IMR-90 (cell line): ENCODE measurements around the gene GRK5. TPM values are rescaled to one million over a fixed set of nuclear protein-coding genes. Genes with fewer than 3 reads are reported as not detected.
A peak's percentile ranks its signal among the peaks of the same experiment; 100 is the strongest.

Experiments used
- ATAC-seq: fragments of 200-7000 bp; cut with Tn5 transposase; 2 replicates; pipeline ENCODE4 v1.9.1; 2020; ENCODE audit warnings: low read depth, mild to moderate bottlenecking, moderate library complexity
- BruUV-seq: library from RNA; stranded (reverse); fragments of 400-500 nt; replicated peaks from 2 replicates; lab custom pipeline; 2021; lab: Mats Ljungman, UMichigan
- CTCF ChIA-PET: fragments of 300-600 bp; formaldehyde crosslinking; extraction: SDS; loops from one replicate; lab custom pipeline; 2021; ENCODE audit warnings: antibody characterized with exemption; lab: Yijun Ruan, JAX
- POLR2A ChIA-PET: fragments of 300-600 bp; sonication (Branson Sonifier 250); formaldehyde crosslinking; loops from one replicate; lab custom pipeline; 2022; ENCODE audit warnings: antibody characterized with exemption; ENCODE audit not compliant: unreplicated experiment; lab: Charles Lee
- DNase-seq: peaks from one replicate; pipeline ENCODE4 v3.0.0; 2013
- H2AFZ ChIP-seq: replicated peaks from 2 replicates; pipeline ENCODE3; 2013; ENCODE audit warnings: low read length, mild to moderate bottlenecking; ENCODE audit not compliant: poor library complexity
- H2AK5ac ChIP-seq: 2 replicates; pipeline ENCODE4 v1.6.1; 2013; ENCODE audit warnings: low read depth, low read length, inconsistent platforms
- H2AK9ac ChIP-seq: replicated peaks from 2 replicates; pipeline ENCODE3; 2013; ENCODE audit warnings: mild to moderate bottlenecking, low read depth, low read length, moderate library complexity; ENCODE audit not compliant: poor library complexity
- H2BK120ac ChIP-seq: 2 replicates; pipeline ENCODE4 v1.6.1; 2013; ENCODE audit warnings: low read depth, low read length, inconsistent platforms
- H2BK15ac ChIP-seq: 3 replicates; pipeline ENCODE4 v1.6.1; 2013; ENCODE audit warnings: low read depth, low read length, inconsistent platforms
- H2BK20ac ChIP-seq: 2 replicates; pipeline ENCODE4 v1.6.1; 2013; ENCODE audit warnings: low read depth, mild to moderate bottlenecking, inconsistent platforms, low read length, moderate library complexity
- H2BK5ac ChIP-seq: 2 replicates; pipeline ENCODE4 v1.6.1; 2013; ENCODE audit warnings: mild to moderate bottlenecking, low read depth, low read length, inconsistent platforms; ENCODE audit not compliant: poor library complexity, severe bottlenecking
- H3K14ac ChIP-seq: replicated peaks from 2 replicates; pipeline ENCODE4 v1.6.1; 2013; ENCODE audit warnings: low read depth, low read length, inconsistent platforms
- H3K18ac ChIP-seq: 2 replicates; pipeline ENCODE4 v1.6.1; 2013; ENCODE audit warnings: low read depth, low read length, control low read depth
- H3K23ac ChIP-seq: 2 replicates; pipeline ENCODE4 v1.6.1; 2013; ENCODE audit warnings: low read depth, low read length, inconsistent platforms
- H3K27ac ChIP-seq: 2 replicates; pipeline ENCODE4 v1.5.1; 2013; ENCODE audit warnings: mild to moderate bottlenecking, control low read depth, low read length; ENCODE audit not compliant: insufficient read depth
- H3K27me3 ChIP-seq: 2 replicates; pipeline ENCODE4 v1.6.1; 2013; ENCODE audit warnings: low read length; ENCODE audit not compliant: control insufficient read depth, insufficient read depth
- H3K36me3 ChIP-seq: 2 replicates; pipeline ENCODE4 v1.6.1; 2013; ENCODE audit warnings: low read length, mixed read lengths; ENCODE audit not compliant: control insufficient read depth, insufficient read depth
- H3K4ac ChIP-seq: 2 replicates; pipeline ENCODE4 v1.6.1; 2013; ENCODE audit warnings: low read depth, low read length, inconsistent platforms
- H3K4me1 ChIP-seq: 2 replicates; pipeline ENCODE4 v1.6.1; 2013; ENCODE audit warnings: low read length, mixed read lengths; ENCODE audit not compliant: control insufficient read depth, insufficient read depth
- H3K4me2 ChIP-seq: 2 replicates; pipeline ENCODE4 v1.6.1; 2013; ENCODE audit warnings: low read depth, mild to moderate bottlenecking, control low read depth, low read length, moderate library complexity
- H3K4me3 ChIP-seq: 2 replicates; pipeline ENCODE4 v1.5.1; 2013; ENCODE audit warnings: low read depth, mild to moderate bottlenecking, control low read depth, low read length, moderate library complexity; ENCODE audit not compliant: insufficient read depth
- H3K56ac ChIP-seq: 2 replicates; pipeline ENCODE4 v1.6.1; 2013; ENCODE audit warnings: low read length, inconsistent platforms; ENCODE audit not compliant: insufficient read depth; ENCODE audit errors: extremely low read depth
- H3K79me1 ChIP-seq, 2 experiments: 2 replicates each; pipeline ENCODE4 v1.6.1; 2013; ENCODE audit warnings: low read length in 2 of 2, inconsistent platforms in 1 of 2, low read depth in 1 of 2
- H3K9ac ChIP-seq: 2 replicates; pipeline ENCODE4 v1.6.1; 2013; ENCODE audit warnings: low read depth, low read length, control low read depth
- H3K9me1 ChIP-seq: 2 replicates; pipeline ENCODE4 v1.6.1; 2013; ENCODE audit warnings: low read length, inconsistent platforms; ENCODE audit not compliant: insufficient read depth
- H3K9me3 ChIP-seq: 2 replicates; pipeline ENCODE4 v1.6.1; 2013; ENCODE audit warnings: low read length; ENCODE audit not compliant: control insufficient read depth, insufficient read depth
- H4K20me1 ChIP-seq: 2 replicates; pipeline ENCODE4 v1.6.1; 2013; ENCODE audit warnings: low read length, inconsistent platforms; ENCODE audit not compliant: insufficient read depth
- H4K5ac ChIP-seq: 2 replicates; pipeline ENCODE4 v1.6.1; 2013; ENCODE audit warnings: mild to moderate bottlenecking, low read depth, low read length, control low read depth
- H4K8ac ChIP-seq, 2 experiments: 2 replicates each; pipeline ENCODE4 v1.6.1; 2013; ENCODE audit warnings: low read depth in 2 of 2, low read length in 2 of 2, control low read depth in 1 of 2, inconsistent platforms in 1 of 2
- H4K91ac ChIP-seq: 2 replicates; pipeline ENCODE4 v1.6.1; 2013; ENCODE audit warnings: low read depth, low read length, inconsistent platforms; ENCODE audit not compliant: insufficient read depth
- CEBPB ChIP-seq: IDR thresholded peaks from 2 replicates; pipeline ENCODE4 v1.6.1; 2012; ENCODE audit warnings: low read depth, low read length, improper control_type of control experiment
- RAD21 ChIP-seq: IDR thresholded peaks from 2 replicates; pipeline ENCODE4 v1.6.1; 2012; ENCODE audit warnings: low read length, improper control_type of control experiment
- RCOR1 ChIP-seq: IDR thresholded peaks from 2 replicates; pipeline ENCODE4 v1.6.1; 2012; ENCODE audit warnings: mild to moderate bottlenecking, low read length, improper control_type of control experiment; ENCODE audit not compliant: insufficient replicate concordance
- SMC3 ChIP-seq: fragments of 150-350 bp; IDR thresholded peaks from 2 replicates; pipeline ENCODE4 v1.6.1; 2016; ENCODE audit warnings: low read depth, mild to moderate bottlenecking, antibody characterized with exemption, low read length, moderate library complexity
- whole genome bisulfite sequencing, 2 experiments: methylation state at CpG; one replicate each; pipeline versions ENCODE4 v1.1.5 to v1.1.7; 2013; ENCODE audit warnings: missing lambda C conversion rate in 2 of 2; ENCODE audit not compliant: insufficient read length in 1 of 2; ENCODE audit errors: extremely low coverage in 2 of 2; 5-methylcytosine and 5-hydroxymethylcytosine counted together
- dilution Hi-C: fragments of 300-500 bp; cut with HindIII; formaldehyde crosslinking; loops from one replicate; pipeline ENCODE4 v1.14.3; 2018; ENCODE audit warnings: low sequenced_read_pairs; ENCODE audit not compliant: unreplicated experiment
- in situ Hi-C: fragments of 300-500 bp; cut with MboI; formaldehyde crosslinking; loops from 3 replicates; pipeline ENCODE4 v1.14.3; 2019; ENCODE audit warnings: low sequenced_read_pairs, inconsistent platforms, mixed read lengths
- intact Hi-C: fragments of 100-400 bp; cut with micrococcal nuclease; formaldehyde crosslinking; loops from 2 replicates; pipeline ENCODE4 v1.10.0; 2022
- polyA plus RNA-seq, 3 experiments: library from polyadenylated mRNA; depleted of rRNA; stranded (reverse); fragments of >200 nt; gene quantifications; 2 replicates each; pipeline ENCODE4 v1.2.3, GENCODE V29; 2012; ENCODE audit warnings: low replicate concordance in 1 of 3
- total RNA-seq: library from RNA; depleted of rRNA; stranded (reverse); fragments of >200 nt; gene quantifications from 2 replicates; pipeline ENCODE4 v1.2.3, GENCODE V29; 2012
- TF ChIP-seq, protein P1 (sequence below): conservative IDR thresholded peaks from 2 replicates; pipeline ENCODE4 v1.5.1; 2012; ENCODE audit warnings: mild to moderate bottlenecking, low read depth, low read length, improper control_type of control experiment

GRK5 gene
- total and polyA plus RNA-seq, 2 of the 4 experiments (the other 2 are of a cell fraction), result 12.9 to 16.3 TPM

DNA sequence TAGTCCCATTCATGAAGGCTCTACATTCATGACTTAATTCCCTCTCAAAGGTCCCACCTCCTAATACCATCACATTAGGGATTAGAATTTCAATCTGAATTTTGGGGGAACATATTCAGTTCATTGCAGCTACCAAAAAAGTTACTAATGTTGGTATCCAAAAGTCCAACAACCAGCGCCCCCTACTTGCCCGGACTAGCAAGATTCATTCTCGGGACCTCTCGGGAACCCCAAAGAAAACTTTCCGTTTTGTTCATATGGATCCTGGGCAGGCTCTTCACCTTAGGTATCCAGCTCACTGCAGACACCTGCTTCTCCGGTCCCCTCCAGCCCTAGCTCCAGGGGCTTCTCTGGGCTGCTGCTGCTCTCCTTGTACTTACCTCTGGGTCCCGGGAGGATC, 8.9 kb upstream of the GRK5 start (continued):
- TF ChIP-seq, protein P1, sequence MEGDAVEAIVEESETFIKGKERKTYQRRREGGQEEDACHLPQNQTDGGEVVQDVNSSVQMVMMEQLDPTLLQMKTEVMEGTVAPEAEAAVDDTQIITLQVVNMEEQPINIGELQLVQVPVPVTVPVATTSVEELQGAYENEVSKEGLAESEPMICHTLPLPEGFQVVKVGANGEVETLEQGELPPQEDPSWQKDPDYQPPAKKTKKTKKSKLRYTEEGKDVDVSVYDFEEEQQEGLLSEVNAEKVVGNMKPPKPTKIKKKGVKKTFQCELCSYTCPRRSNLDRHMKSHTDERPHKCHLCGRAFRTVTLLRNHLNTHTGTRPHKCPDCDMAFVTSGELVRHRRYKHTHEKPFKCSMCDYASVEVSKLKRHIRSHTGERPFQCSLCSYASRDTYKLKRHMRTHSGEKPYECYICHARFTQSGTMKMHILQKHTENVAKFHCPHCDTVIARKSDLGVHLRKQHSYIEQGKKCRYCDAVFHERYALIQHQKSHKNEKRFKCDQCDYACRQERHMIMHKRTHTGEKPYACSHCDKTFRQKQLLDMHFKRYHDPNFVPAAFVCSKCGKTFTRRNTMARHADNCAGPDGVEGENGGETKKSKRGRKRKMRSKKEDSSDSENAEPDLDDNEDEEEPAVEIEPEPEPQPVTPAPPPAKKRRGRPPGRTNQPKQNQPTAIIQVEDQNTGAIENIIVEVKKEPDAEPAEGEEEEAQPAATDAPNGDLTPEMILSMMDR, result peak; percentile 37

- peak; percentile 85 for ATAC-seq
- peak overlapping the region; percentile 56 for H3K4ac ChIP-seq
- peak overlapping the region; percentile 27; the same call in 1 of the 3 replicates for H2BK15ac ChIP-seq
- TF ChIP-seq CEBPB (no peak), RCOR1 (no peak), RAD21 (peak; percentile 95), SMC3 (peak; percentile 82)
- TF ChIP-seq, protein P1, result peak; percentile 92
- peaks cover 11% of the 10 kb centered on the region for H3K4me1 ChIP-seq
- H4K8ac ChIP-seq, result no peak overlapping the region
- no peaks in the 10 kb centered on the region for H3K36me3 ChIP-seq
- H3K27ac ChIP-seq, result no peak overlapping the region
- intact Hi-C loops (loop anchor here (1.0 to 2.0 kb wide), 4 partner anchors 217 to 397 kb away; partner anchors contain the start of gene TIAL1), in situ Hi-C loops (loop anchor here (5.0 to 25.0 kb wide), 3 partner anchors 248 to 663 kb away; partner anchors contain the start of gene MCMBP), dilution Hi-C loops (no loop called here)
- WGBS, 2 experiments, result 50% methylated on average over 2 of the region's 9 CpGs; no CpG with 5 or more reads in 1 of the 2 experiments
- H3K18ac ChIP-seq, result no peak overlapping the region
- peak overlapping the region; percentile 89 for H2AK5ac ChIP-seq
- H4K91ac ChIP-seq, result peak overlapping the region; percentile 61; the same call in 1 of the 2 replicates
- H3K9me3 ChIP-seq, result peaks cover 2% of the 10 kb centered on the region; the same call in 1 of the 2 replicates
- POLR2A ChIA-PET, result no interaction called here
- no peaks in the 10 kb centered on the region for H3K9me1 ChIP-seq
- H2BK120ac ChIP-seq, result peak overlapping the region; percentile 69; the same call in 1 of the 2 replicates
- no peak overlapping the region for H3K9ac ChIP-seq
- H3K23ac ChIP-seq, result no peak overlapping the region
- no peak overlapping the region for H3K4me2 ChIP-seq
- H3K27me3 ChIP-seq, result no peaks in the 10 kb centered on the region
- H4K20me1 ChIP-seq, result no peaks in the 10 kb centered on the region
- peak; percentile 89 for DNase-seq
- no peak overlapping the region for H3K56ac ChIP-seq
- H3K14ac ChIP-seq, result no peak overlapping the region
- no peak overlapping the region for H4K5ac ChIP-seq
- H2BK20ac ChIP-seq, result 0 out of 2 replicates have a peak overlapping the region, but pooled peaks have one; percentile 55
- peak overlapping the region; percentile 61 for H2AFZ ChIP-seq
- no TSS peak for BruUV-seq
- CTCF ChIA-PET, result interaction anchor here (0.5 to 3.7 kb wide), 34 partner anchors 10 to 526 kb away, joined by 3 to 31 read pairs (median 5); partner anchors contain the start of genes BAG3 and RGS10
- H3K79me1 ChIP-seq, result no peaks in the 10 kb centered on the region
- peak overlapping the region; percentile 21 for H2AK9ac ChIP-seq
- no peak overlapping the region for H2BK5ac ChIP-seq
- no peak overlapping the region for H3K4me3 ChIP-seq
These were observed 8.0 kb upstream of the GRK5 start for GRCh38 chr10:119199231-119199992.
